Measurements from ENCODE around the gene DYNLT1. TPM values are rescaled to one million over a fixed set of nuclear protein-coding genes. Genes with fewer than 3 reads are reported as not detected.
A peak's percentile ranks its signal among the peaks of the same experiment; 100 is the strongest.
"Not testable (repeated sequence)": the region's sequence is repeated elsewhere in the genome, so short reads cannot be mapped to it uniquely, and the experiment has no call there.

Gene DYNLT1
- polyA plus RNA-seq, 5 donors = 131 to 169 (median 134) TPM

DNA sequence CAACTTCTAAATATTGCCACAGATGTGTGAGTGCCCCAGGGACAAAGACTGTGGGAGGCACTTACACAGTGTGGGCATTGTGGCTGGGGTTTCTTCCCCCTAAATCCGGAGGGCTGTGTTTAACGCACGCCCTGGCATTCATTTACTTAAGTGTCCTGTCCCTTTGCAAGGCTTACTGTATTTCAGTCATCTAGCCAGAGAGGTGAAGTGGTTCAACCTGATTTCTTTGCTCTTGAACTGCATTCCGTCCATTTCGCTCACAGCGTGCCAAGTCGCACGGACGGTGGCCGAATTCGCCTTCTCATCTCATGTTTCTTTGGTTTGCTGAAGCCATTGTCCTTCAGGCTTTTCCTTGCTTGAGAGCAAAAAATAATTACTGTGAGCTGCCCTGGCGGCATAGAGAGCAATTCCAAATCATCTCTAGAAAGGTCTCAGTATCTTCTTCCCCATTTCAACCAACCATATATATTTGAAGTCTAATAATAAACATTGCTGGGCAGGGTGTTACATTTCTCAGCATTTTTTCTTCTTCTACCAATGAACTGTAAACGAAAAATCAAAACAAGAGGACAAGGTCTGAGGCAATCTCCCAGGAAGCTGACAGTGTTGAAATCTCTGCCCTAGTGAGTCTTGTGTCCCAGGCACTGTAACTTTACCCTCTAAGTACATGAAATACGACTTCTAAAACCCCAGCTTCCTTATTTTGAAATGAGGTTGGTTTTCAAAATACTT is 22.3 kb upstream of the DYNLT1 start:
- no peak for DNase-seq

DNA sequence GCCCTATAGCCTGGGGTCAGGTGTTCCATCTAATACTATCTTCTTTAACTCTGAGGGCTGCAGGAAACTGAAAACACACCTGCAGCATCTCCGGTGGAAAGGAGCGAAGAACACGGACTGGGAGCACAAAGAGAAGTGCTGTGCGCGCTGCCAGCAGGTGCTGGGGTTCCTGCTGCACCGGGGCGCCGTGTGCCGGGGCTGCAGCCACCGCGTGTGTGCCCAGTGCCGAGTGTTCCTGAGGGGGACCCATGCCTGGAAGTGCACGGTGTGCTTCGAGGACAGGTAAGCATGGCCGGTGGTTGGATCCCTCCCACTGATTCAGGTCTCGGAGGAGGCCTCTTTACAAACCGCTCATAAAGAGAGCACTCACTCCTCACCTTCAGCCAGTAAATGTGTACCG is 20.8 kb upstream of the DYNLT1 start:
- DNase-seq = no peak

DNA sequence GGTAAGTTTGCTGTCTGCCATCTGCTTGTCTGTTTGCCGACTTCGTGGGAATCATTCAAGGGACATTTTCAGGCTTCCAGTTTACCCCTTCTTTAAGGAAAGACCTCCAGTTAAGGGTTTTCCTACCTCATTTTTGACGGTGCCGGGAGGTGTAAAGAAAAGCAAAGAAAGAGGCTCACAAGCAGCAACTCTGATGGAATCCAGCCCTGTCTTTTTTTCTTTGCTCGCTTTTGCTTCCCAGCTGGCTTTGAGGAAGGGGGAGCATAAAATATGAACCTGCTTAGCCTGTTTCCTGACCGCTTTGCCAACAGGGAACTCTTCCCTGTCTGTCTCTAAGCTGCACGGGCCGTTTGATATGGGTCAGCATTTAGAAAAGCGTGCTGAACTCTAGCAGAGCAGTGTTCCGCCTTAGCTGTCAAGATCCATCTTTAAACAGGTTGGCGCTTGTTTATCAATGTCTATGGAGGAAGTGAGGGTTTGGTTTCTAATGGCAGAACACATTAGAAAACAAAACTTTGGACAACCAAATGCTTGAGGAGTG is 19.2 kb upstream of the DYNLT1 start:
- no peak for DNase-seq

GRCh38 chr6:158662954-158663624 is 18.5 kb upstream of the DYNLT1 start:
- DNase-seq = peak in 1 of 2 donors; percentile 56

DNA sequence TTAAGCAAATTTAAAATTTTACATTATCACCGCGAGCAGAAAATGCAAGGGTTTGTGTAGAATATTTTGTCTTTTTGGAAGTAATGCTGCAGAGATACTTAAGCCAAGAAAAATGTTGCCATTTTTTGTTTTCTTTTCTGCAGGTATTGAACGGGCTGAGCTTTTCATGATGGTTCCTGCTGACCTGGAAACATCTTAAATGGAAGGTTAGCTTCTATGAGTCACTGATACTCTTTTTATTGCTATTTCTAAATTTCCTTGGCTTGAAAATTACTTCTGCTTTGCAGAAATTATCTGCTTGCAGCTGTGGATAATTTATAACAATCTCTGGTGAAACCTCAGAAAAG is 18.0 kb upstream of the DYNLT1 start:
- DNase-seq = no peak

DNA sequence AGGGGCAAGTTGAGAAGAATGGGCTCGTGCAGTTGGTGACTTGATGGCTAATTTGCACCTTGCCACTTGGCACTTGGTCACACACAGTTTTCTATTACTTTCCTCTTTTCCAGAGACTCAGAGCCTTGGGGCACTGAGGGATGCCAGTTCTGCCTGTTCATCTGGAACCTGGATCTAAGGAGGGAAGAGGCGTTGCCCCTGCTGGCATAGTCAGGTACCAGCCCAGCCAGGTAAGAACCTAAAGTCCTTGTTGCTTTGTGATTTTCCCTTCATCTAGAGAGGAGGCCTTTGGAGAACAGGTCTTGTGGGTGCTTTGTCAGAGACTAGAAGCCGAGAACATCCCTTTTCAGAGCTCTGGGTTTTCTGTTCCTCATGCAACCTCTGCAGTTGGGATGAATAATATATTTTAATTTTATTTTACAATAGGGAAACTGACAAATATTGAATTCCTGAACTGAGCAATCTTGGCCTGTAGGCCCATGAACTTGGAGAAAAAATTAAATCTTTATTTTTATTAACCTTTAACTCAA is 16.7 kb upstream of the DYNLT1 start:
- DNase-seq = no peak

- DNase-seq = no peak
These were observed 15.8 kb upstream of the DYNLT1 start for GRCh38 chr6:158660333-158660754.

- not testable (repeated sequence) for DNase-seq
These were observed 12.4 kb upstream of the DYNLT1 start for GRCh38 chr6:158656986-158657385.

- no peak for DNase-seq
These were observed 11.3 kb upstream of the DYNLT1 start for GRCh38 chr6:158655569-158656450.

DNA sequence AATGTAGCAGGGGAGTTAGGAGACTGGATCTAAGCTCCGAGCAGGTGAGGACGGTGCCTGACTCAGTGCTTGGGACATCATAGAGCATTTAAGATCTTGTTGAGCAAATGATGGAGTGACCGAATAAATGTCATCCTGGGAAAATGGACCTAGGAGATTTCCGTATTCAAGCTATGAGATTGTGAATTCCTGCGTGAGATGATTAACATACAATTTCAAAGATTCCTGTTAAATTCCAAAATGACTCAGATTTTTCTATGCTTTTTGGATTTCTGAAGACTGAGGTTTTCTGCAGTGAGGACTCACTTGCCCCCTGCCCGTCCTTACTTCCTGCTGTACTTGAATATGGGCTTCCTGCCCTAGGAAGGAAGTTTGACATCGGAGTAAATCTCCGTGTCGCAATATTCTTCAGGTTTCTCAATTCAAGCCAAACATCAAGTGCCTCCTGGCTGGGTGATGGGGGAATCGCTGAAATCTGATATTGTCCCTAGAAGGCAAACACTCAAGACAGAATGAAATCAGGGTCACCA is 10.5 kb upstream of the DYNLT1 start:
- peak; percentile 55 to 71 for DNase-seq

- DNase-seq = no peak
These were observed 10.0 kb upstream of the DYNLT1 start for GRCh38 chr6:158654498-158654897.

GRCh38 chr6:158653577-158654354 is 9.2 kb upstream of the DYNLT1 start:
- DNase-seq = no peak

GRCh38 chr6:158651981-158652737 is 7.6 kb upstream of the DYNLT1 start:
- DNase-seq = not testable (repeated sequence)

DNA sequence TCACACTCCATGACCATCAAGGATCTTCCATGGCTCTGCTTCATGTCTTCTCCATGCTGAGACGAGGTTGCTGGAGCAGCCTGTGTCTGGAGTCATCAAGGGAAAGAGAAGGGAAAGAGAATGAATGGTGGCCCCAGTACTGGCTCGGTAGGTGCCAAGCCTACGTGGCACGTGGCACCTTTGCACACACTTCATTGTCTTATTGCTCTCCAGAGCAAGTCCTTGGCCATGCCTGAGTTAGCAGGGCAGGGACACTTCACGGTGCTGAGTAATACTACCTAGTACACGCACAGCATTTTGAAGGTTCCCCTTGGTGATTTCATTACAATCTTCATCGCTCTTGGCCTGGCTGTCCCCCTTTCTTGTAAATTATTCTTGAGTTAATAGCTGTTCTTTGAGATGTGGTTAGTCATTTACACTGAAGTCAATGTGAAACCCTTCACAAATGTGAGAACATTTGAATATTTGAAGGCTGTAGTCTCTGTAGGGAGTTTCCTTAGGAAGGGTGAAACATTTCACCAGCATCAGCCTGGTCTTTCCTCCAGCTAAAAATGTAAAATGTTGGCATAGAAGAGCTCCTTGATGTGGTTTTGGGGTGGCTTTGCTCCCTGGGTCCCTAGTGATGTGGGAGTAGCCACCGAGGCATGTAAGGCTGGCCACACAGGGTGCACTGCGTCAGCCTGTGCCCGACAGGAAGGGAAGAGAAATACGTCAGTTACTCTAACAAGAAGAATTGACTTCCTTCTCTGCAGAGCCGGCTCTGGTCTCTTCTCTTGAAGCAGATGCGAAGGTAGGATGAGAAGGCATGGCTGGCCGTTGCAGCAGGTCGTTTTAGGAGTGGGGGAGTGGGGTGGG is 5.0 kb upstream of the DYNLT1 start, which contains the start of gene SYTL3:
Gene SYTL3, plus strand, starts transcription at position 766 of the 855 bp plus-strand sequence. CDS start 13,215 bp downstream, outside the sequence.
- no peak for DNase-seq

GRCh38 chr6:158648682-158649131 is 4.2 kb upstream of the DYNLT1 start:
- no peak for DNase-seq

DNA sequence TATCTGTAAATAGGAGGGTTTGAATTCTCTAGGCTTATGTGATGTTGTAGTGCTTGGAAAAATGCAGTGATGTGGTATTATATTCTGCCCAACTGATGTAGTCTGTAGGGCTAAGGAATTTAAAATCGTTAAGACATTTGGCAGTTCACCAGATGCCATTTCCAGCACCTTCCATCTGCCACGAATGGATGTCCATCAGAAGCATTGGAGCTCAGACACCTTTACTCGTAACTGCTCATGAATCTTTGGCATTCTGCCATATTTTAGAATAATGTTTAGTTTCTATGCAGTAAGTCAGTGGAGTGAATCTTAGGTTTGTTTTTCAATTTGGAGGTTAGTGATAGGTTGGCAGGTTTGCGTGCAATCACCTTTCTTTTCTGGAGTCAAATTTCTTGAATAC is 3.0 kb upstream of the DYNLT1 start:
- DNase-seq = no peak

- no peak for DNase-seq
These were observed 1.7 kb upstream of the DYNLT1 start for GRCh38 chr6:158646023-158646910.
